Bone marrow (tissue), 2 donors: ENCODE data around the gene MMRN2.

Experiments
- DNase-seq, 2 donors: peaks; one replicate each; lab custom pipeline; 2025; lab: John Stamatoyannopoulos, UW

The MMRN2 gene

GRCh38 chr10:86970162-86970981, 13.0 kb upstream of the MMRN2 start:
- DNase-seq: no peak

GRCh38 chr10:86969421-86970041, 12.1 kb upstream of the MMRN2 start:
- no peak for DNase-seq

GRCh38 chr10:86968994-86969355, 11.6 kb upstream of the MMRN2 start:
- DNase-seq: no peak

GRCh38 chr10:86968271-86968993, 11.0 kb upstream of the MMRN2 start, which contains the start of gene ADIRF:
Gene ADIRF (plus strand): TSS chr10:86968482. CDS start chr10:86968545, 63 bp downstream.
- no peak for DNase-seq

- no peak for DNase-seq
Measured at GRCh38 chr10:86967481-86967941, 10.1 kb upstream of the MMRN2 start.

- no peak for DNase-seq
Measured at GRCh38 chr10:86965986-86966654, 8.7 kb upstream of the MMRN2 start.

- no peak for DNase-seq
Measured at GRCh38 chr10:86964847-86965190, 7.4 kb upstream of the MMRN2 start.

GRCh38 chr10:86964061-86964846, 6.8 kb upstream of the MMRN2 start:
- no peak for DNase-seq

GRCh38 chr10:86963341-86963919, 6.0 kb upstream of the MMRN2 start:
- DNase-seq: no peak

GRCh38 chr10:86962981-86963310, 5.5 kb upstream of the MMRN2 start:
- DNase-seq: no peak

GRCh38 chr10:86962136-86962980, 4.9 kb upstream of the MMRN2 start:
- no peak for DNase-seq

- DNase-seq: no peak
Measured at GRCh38 chr10:86961481-86962091, 4.2 kb upstream of the MMRN2 start.

- DNase-seq: no peak
Measured at GRCh38 chr10:86960863-86961434, 3.5 kb upstream of the MMRN2 start.

- DNase-seq: no peak
Measured at GRCh38 chr10:86960003-86960862, 2.8 kb upstream of the MMRN2 start.

GRCh38 chr10:86959737-86960002, 2.3 kb upstream of the MMRN2 start:
- DNase-seq: no peak

GRCh38 chr10:86958901-86959736, 1.7 kb upstream of the MMRN2 start:
- DNase-seq: no peak

GRCh38 chr10:86958116-86958900, 893 bp upstream of the MMRN2 start, which contains the start of gene SNCG:
Gene SNCG (plus strand): TSS chr10:86958599. CDS start chr10:86958698, 99 bp downstream.
- no peak for DNase-seq
